ENCODE data around the gene UMPS. TPM values are rescaled to one million over a fixed set of nuclear protein-coding genes. Genes with fewer than 3 reads are reported as not detected.
A peak's percentile ranks its signal among the peaks of the same experiment; 100 is the strongest.

UMPS gene
- total RNA-seq, 1 donor from 2014 or later, result 50.3 TPM

GRCh38 chr3:124791142-124791541, 60.9 kb downstream of the UMPS start:
- Mint-ChIP-seq H3K9me3 (ENCODE audit: low read depth) (peaks cover 5% of the 10 kb centered on the region), H3K4me1 (ENCODE audit: low read depth) (no peaks in the 10 kb centered on the region), H3K27ac (peak overlapping the region; percentile 10), H3K27me3 (no peaks in the 10 kb centered on the region), H3K4me3 (ENCODE audit: low read depth) (no peak overlapping the region), H3K36me3 (ENCODE audit: insufficient read depth) (peaks cover 17% of the 10 kb centered on the region)
- TF ChIP-seq CTCF (IDR thresholded peaks at IDR 0.05; ENCODE audit: unreplicated experiment), result no peak
- no peak for DNase-seq (ENCODE audit: low spot score, unreplicated experiment)

- Mint-ChIP-seq H3K27ac (no peak overlapping the region), H3K36me3 (ENCODE audit: insufficient read depth) (peaks cover 17% of the 10 kb centered on the region), H3K27me3 (no peaks in the 10 kb centered on the region), H3K4me1 (ENCODE audit: low read depth) (no peaks in the 10 kb centered on the region), H3K9me3 (ENCODE audit: low read depth) (peaks cover 5% of the 10 kb centered on the region), H3K4me3 (ENCODE audit: low read depth) (no peak overlapping the region)
- DNase-seq (ENCODE audit: low spot score, unreplicated experiment), result no peak
- TF ChIP-seq CTCF (IDR thresholded peaks at IDR 0.05; ENCODE audit: unreplicated experiment), result no peak
Measured at GRCh38 chr3:124791639-124792151, 61.4 kb downstream of the UMPS start.

GRCh38 chr3:124792341-124793040, 62.2 kb downstream of the UMPS start:
- TF ChIP-seq CTCF (IDR thresholded peaks at IDR 0.05; ENCODE audit: unreplicated experiment), result no peak
- no peak for DNase-seq (ENCODE audit: low spot score, unreplicated experiment)
- Mint-ChIP-seq H3K4me1 (ENCODE audit: low read depth) (no peaks in the 10 kb centered on the region), H3K9me3 (ENCODE audit: low read depth) (peaks cover 5% of the 10 kb centered on the region), H3K27ac (no peak overlapping the region), H3K36me3 (ENCODE audit: insufficient read depth) (peaks cover 18% of the 10 kb centered on the region), H3K27me3 (no peaks in the 10 kb centered on the region), H3K4me3 (ENCODE audit: low read depth) (no peak overlapping the region)

- Mint-ChIP-seq H3K27me3 (no peaks in the 10 kb centered on the region), H3K36me3 (ENCODE audit: insufficient read depth) (peaks cover 18% of the 10 kb centered on the region), H3K27ac (no peak overlapping the region), H3K4me1 (ENCODE audit: low read depth) (no peaks in the 10 kb centered on the region), H3K4me3 (ENCODE audit: low read depth) (no peak overlapping the region), H3K9me3 (ENCODE audit: low read depth) (peaks cover 5% of the 10 kb centered on the region)
- TF ChIP-seq CTCF (IDR thresholded peaks at IDR 0.05; ENCODE audit: unreplicated experiment), result no peak
- DNase-seq (ENCODE audit: low spot score, unreplicated experiment), result no peak
Measured at GRCh38 chr3:124793054-124793739, 62.9 kb downstream of the UMPS start.

- Mint-ChIP-seq H3K36me3 (ENCODE audit: insufficient read depth) (peaks cover 15% of the 10 kb centered on the region), H3K27me3 (no peaks in the 10 kb centered on the region), H3K27ac (no peak overlapping the region), H3K4me3 (ENCODE audit: low read depth) (no peak overlapping the region), H3K9me3 (ENCODE audit: low read depth) (no peaks in the 10 kb centered on the region), H3K4me1 (ENCODE audit: low read depth) (no peaks in the 10 kb centered on the region)
- no peak for DNase-seq (ENCODE audit: low spot score, unreplicated experiment)
- no peak for TF ChIP-seq CTCF (IDR thresholded peaks at IDR 0.05; ENCODE audit: unreplicated experiment)
Measured at GRCh38 chr3:124796477-124796876, 66.2 kb downstream of the UMPS start.

Measured in progenitor cell of endocrine pancreas (in vitro differentiated cells).